Spleen (tissue), 7 donors: ENCODE data around the gene PTTG1IP.

ENCODE experiments used
- POLR2A ChIP-seq, 3 donors: fragments of 450-650 bp; IDR thresholded peaks; one replicate each; pipeline ENCODE4 v1.5.1; 2017; ENCODE audit warnings: antibody characterized with exemption in 3 of 3, mild to moderate bottlenecking in 1 of 3
- POLR2AphosphoS5 ChIP-seq, 3 donors: sonication (generic); formaldehyde crosslinking; IDR thresholded peaks; one replicate each; pipeline ENCODE4 v1.5.1; 2017; ENCODE audit warnings: antibody characterized with exemption in 3 of 3
- TF ChIP-seq, protein P1 (sequence below), 11 experiments: fragments of 200-600 bp in 7 of 11; fragments of 450-650 bp in 4 of 11; sonication (generic) in 4 of 11; IDR thresholded peaks in 8 of 11; conservative IDR thresholded peaks in 3 of 11; 1 replicate in 7 of 11; 2 replicates in 4 of 11; pipeline versions ENCODE4 v1.4.0 to v1.8.0; 2016 to 2021; ENCODE audit warnings: antibody characterized with exemption in 11 of 11, inconsistent platforms in 4 of 11, mild to moderate bottlenecking in 1 of 11
- donor health status: DM: no; HTN: no; CAD: no; lungs with moderate emphysema.
- donor health status: DM: no; HTN: no; CAD: no.
- donor health status: DM: no; HTN: no; CAD: no.

DNA sequence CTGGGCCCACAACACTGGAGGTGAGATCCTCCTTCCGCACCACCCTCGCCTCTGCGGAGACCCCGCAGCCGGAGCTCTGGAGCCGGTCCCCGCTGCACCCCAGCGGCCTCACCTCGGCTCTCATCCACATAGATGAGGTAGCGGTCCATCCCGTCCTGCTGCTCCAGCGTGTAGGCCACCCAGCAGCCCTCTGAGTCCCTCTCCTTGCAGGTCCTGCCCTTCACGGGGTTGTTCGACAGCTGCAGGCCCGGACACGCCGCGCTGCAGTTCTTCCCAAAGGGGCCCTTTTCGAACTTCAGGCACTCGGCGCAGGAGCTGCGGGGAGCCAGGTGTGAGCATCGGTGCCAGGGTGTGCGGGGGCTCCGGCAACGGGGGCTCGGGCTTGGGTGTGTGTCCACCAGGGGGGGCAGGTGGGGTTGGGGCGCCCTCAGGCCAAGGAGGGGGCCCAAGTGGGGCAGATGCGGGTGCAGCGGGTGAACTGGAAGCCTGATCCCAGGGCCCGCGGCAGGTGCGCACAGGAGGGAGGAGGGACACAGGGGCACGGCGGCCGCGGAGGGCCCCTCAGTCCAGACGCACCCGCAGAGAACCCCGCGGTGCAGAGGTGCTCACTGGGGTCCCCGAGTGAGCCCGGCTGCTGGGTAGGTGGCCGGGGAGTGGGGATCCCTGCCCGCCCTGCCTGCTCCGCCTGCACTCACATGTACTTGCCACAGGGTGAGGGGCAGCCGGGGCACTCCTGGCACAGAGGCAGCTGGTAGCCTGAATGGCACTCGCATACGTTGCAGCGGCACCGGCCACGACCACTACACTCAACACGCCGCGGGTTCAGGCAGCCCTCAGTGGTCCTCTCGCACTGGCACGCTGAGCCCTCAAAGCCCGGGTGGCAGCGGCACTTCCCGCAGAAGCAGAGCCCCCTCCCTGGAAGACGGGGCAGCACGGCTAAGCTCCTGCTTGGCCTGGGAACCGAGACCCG, 15.4 kb upstream of the PTTG1IP start:
- TF ChIP-seq, protein P1, sequence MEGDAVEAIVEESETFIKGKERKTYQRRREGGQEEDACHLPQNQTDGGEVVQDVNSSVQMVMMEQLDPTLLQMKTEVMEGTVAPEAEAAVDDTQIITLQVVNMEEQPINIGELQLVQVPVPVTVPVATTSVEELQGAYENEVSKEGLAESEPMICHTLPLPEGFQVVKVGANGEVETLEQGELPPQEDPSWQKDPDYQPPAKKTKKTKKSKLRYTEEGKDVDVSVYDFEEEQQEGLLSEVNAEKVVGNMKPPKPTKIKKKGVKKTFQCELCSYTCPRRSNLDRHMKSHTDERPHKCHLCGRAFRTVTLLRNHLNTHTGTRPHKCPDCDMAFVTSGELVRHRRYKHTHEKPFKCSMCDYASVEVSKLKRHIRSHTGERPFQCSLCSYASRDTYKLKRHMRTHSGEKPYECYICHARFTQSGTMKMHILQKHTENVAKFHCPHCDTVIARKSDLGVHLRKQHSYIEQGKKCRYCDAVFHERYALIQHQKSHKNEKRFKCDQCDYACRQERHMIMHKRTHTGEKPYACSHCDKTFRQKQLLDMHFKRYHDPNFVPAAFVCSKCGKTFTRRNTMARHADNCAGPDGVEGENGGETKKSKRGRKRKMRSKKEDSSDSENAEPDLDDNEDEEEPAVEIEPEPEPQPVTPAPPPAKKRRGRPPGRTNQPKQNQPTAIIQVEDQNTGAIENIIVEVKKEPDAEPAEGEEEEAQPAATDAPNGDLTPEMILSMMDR (IDR thresholded peaks at IDR 0.05 in 8 of 11, conservative IDR thresholded peaks at IDR 0.05 in 3 of 11) = no peak
- TF ChIP-seq POLR2AphosphoS5 (IDR thresholded peaks at IDR 0.05) (peak in 2 of 3 donors; percentile 4 to 39), POLR2A (IDR thresholded peaks at IDR 0.05) (no peak)
